HUES6 (cell line): ENCODE data around the gene FAM169A.
"Not testable (repeated sequence)": the region's sequence is repeated elsewhere in the genome, so short reads cannot be mapped to it uniquely, and the experiment has no call there.

Experiments used
- H3K27ac ChIP-seq: 2 replicates; pipeline ENCODE4 v1.7.0; 2013; ENCODE audit warnings: low read depth, mild to moderate bottlenecking, low read length, inconsistent platforms
- H3K27me3 ChIP-seq: 2 replicates; pipeline ENCODE4 v1.6.1; 2013; ENCODE audit warnings: low read length; ENCODE audit not compliant: control insufficient read depth, insufficient read depth
- H3K36me3 ChIP-seq: 2 replicates; pipeline ENCODE4 v1.6.1; 2013; ENCODE audit warnings: low read length; ENCODE audit not compliant: control insufficient read depth, insufficient read depth
- H3K4me1 ChIP-seq: 2 replicates; pipeline ENCODE4 v1.6.1; 2013; ENCODE audit warnings: low read length; ENCODE audit not compliant: control insufficient read depth, insufficient read depth
- H3K4me3 ChIP-seq: 2 replicates; pipeline ENCODE4 v1.5.1; 2013; ENCODE audit warnings: low read depth, low read length
- H3K9ac ChIP-seq: one replicate; pipeline ENCODE4 v1.6.1; 2013; ENCODE audit warnings: mild to moderate bottlenecking, low read length
- H3K9me3 ChIP-seq: 2 replicates; pipeline ENCODE4 v1.6.1; 2013; ENCODE audit warnings: low read depth, low read length; ENCODE audit not compliant: control insufficient read depth, insufficient read depth

FAM169A gene

DNA sequence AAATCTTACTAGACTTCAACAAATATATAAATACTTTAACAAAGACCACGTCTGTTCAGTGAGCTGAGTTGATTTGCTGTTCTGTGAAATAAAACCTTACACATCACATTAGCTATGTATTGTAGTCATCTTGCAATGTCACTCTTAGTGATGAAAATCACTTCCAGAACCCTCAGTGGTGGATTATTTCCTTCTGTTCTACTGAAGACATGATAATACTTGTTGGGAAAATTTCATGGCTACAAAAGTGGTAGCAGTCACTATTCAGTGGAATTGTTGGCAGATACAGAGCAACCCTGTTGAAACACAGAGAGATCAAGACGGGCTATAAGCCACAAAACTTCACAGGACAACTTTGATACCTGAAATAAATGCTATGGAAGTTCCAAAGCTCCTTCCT lies 26.7 kb upstream of the FAM169A start:
- Histone ChIP-seq H3K9me3 (peaks cover 14% of the 10 kb centered on the region), H3K27ac (no peak overlapping the region), H3K4me1 (peaks cover 4% of the 10 kb centered on the region; the same call in 1 of the 2 replicates), H3K4me3 (no peak overlapping the region), H3K36me3 (no peaks in the 10 kb centered on the region), H3K9ac (no peak overlapping the region), H3K27me3 (no peaks in the 10 kb centered on the region)

DNA sequence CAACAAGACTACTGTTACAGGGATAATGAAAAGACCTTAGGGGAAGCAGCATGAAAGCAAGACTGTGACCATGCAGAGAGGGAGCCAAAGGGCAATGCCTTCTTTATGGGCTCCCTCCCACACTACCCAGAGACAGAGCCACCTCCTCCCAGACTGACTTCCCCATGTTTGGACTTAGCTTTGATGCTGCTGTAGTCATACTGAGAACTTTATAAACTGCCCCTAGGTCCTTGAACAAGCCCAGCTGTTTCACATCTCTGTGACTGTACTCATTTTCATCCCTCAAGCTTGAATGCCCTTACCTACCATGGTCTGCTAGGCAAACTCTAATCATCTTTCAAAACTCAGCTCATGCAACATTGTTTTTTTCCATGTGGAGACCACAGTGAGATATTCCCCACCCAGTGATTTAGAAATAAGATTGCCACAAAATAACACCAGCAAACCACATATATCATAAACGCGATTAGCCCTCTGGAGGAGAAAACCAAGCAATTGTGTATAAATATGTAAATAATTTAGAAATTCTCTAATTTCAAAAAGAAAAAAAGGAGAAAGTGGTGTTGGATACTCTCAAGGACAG lies 23.4 kb upstream of the FAM169A start:
- H3K27me3 ChIP-seq = no peaks in the 10 kb centered on the region
- H3K36me3 ChIP-seq = no peaks in the 10 kb centered on the region
- peaks cover 5% of the 10 kb centered on the region for H3K9me3 ChIP-seq
- H3K4me1 ChIP-seq = peaks cover 4% of the 10 kb centered on the region
- H3K27ac ChIP-seq = no peak overlapping the region
- no peak overlapping the region for H3K4me3 ChIP-seq
- no peak overlapping the region for H3K9ac ChIP-seq

DNA sequence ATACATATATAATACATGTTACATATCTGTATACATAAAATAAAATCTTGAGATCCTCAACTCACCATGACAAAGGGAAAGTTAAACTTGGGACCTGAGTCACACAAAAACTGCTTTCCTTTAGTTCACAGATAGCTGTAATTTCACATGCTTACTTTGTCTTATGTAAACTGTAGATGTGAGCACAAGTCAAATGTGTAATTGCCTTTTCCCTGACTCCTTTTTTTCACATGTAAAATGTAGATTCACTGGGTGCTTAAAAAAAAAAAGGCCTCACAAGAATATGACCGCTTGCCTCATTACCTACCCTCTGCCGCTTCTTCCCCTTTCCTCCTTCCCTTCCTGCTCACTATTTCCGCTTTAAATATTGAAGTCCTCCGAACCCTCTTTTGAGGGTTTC lies 21.9 kb upstream of the FAM169A start:
- Histone ChIP-seq H3K36me3 (no peaks in the 10 kb centered on the region), H3K27me3 (no peaks in the 10 kb centered on the region), H3K27ac (no peak overlapping the region), H3K9me3 (no peaks in the 10 kb centered on the region; the same call in 1 of the 2 replicates), H3K4me3 (no peak overlapping the region), H3K4me1 (peaks cover 15% of the 10 kb centered on the region), H3K9ac (no peak overlapping the region)

DNA sequence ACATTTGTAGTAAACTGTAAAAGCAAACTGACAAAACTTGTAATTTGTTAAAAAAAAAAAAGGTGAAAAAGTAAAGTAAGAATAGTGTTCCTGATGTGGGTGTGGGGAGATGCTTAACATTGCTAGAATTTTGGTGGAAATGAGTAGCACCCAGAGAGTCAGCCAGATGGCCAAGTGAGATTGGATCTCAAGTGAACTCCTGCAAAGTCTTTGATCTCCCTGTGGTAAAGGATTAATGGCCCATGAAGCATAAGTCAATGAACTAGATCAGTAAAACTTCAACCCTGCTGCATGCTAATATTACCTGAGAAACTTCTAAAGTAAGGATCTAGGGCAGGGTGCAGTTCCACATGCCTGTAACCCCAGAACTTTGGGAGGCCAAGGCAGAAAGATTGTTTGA lies 19.0 kb upstream of the FAM169A start:
- no peak overlapping the region for H3K9ac ChIP-seq
- no peaks in the 10 kb centered on the region for H3K9me3 ChIP-seq
- peaks cover 23% of the 10 kb centered on the region for H3K4me1 ChIP-seq
- no peak overlapping the region for H3K4me3 ChIP-seq
- H3K27ac ChIP-seq = no peak overlapping the region
- no peaks in the 10 kb centered on the region for H3K27me3 ChIP-seq
- no peaks in the 10 kb centered on the region for H3K36me3 ChIP-seq

DNA sequence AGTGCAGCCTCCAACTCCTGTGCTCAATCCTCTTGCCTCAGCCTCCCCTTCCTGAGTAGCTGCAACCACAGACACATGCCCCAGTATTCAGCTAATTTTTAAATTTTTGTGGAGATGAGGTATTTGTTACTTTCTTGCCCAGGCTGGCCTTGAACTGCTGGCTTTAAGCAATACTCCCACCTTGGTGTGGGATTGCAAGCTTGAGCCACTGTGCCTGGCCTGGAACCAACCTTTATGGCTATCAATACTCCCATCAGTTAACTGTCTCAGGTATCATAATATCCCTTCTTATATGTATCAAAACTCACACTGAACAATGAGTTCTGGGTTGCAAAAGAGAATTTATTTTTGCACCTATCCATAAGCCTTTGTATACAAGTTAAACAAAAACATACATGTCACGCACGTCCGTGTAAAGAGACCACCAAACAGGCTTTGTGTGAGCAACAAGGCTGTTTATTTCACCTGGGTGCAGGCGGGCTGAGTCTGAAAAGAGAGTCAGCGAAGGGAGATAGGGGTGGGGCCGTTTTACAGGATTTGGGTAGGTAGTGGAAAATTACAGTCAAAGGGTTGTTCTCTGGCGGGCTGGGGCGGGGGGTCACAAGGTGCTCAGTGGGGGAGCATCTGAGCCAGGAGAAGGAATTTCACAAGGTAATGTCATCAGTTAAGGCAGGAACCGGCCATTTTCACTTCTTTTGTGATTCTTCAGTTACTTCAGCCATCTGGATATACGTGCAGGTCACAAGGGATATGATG lies 16.4 kb upstream of the FAM169A start:
- peak overlapping the region; percentile 72 for H3K9ac ChIP-seq
- peak overlapping the region; percentile 94; the same call in 1 of the 2 replicates for H3K27ac ChIP-seq
- peaks cover 22% of the 10 kb centered on the region; the same call in 1 of the 2 replicates for H3K4me1 ChIP-seq
- not testable (repeated sequence) for H3K27me3 ChIP-seq, H3K9me3 ChIP-seq, H3K36me3 ChIP-seq
- peak overlapping the region; percentile 29; the same call in 1 of the 2 replicates for H3K4me3 ChIP-seq

DNA sequence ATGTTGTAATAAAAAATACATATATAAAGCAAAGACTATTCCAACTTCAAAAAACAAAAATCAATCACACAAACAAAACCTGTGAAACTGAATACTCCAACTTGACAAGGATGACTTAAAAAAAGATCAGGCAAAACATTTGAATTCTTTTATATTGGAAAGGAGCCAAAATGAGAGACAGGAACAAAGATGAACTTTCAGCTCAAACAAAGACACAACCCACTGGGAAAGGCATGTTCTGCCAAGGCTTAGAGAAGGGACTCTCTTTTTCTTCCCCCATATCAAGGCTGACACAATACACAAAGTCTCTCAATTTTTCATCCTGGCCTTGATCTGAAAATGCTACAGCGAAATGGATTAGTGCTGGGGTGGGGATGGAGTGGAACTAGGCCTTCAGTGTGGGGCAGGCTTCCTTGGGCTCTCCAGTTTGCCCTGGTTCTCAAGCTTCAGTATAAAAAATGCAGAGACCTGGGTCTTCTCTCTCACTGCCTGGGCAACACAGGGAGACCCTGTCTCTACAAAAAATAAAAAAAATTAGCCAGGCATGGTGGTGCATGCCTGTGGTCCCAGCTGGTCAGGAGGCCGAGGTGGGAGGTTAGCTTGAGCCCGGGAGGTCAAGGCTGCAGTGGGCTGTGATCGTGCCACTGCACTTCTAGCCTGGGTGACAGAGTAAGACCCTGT lies 11.6 kb upstream of the FAM169A start:
- Histone ChIP-seq H3K4me1 (peaks cover 20% of the 10 kb centered on the region), H3K27ac (no peak overlapping the region), H3K9ac (no peak overlapping the region), H3K36me3 (no peaks in the 10 kb centered on the region), H3K27me3 (no peaks in the 10 kb centered on the region), H3K4me3 (no peak overlapping the region), H3K9me3 (peaks cover 6% of the 10 kb centered on the region; the same call in 1 of the 2 replicates)

DNA sequence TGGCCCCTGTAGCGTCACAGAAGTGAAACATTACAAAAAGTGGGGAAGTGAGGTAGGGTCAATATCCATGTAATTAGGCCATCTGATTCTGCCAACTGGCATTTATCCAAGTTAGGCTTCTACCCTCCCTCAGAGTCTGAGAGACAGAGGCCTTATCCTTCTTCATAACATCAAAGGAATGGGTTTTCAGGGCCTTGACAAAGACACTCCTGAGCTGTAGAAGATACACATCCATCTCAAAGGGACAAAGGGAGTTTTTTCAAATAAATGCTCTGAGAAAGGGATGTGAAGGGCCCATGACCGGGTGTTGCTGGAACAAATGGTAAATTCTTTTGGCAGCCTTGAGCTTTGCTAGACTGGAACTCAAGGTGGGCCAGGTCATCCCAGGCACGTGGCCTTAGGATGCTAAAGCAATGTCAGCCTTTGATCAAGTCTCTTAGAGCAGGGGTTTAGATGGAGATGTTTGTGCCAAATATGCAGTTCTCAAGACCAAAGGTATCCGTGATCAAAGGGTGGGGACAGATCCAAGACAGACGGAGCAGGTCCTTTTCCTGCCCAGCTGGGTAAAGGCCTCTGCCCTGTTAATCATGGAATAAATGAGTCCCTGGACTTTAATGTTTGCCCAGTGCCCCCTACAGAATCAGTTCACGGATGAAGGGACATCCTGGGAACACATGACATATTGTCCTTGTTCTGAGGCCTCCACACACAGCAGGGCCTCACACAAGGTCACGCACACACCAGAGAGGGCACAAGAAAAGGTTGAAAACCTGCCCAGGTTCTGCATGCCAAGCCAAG lies 10.0 kb upstream of the FAM169A start:
- Histone ChIP-seq H3K9ac (no peak overlapping the region), H3K27me3 (no peaks in the 10 kb centered on the region), H3K4me1 (peaks cover 14% of the 10 kb centered on the region), H3K9me3 (peaks cover 7% of the 10 kb centered on the region; the same call in 1 of the 2 replicates), H3K36me3 (no peaks in the 10 kb centered on the region), H3K27ac (no peak overlapping the region), H3K4me3 (no peak overlapping the region)

DNA sequence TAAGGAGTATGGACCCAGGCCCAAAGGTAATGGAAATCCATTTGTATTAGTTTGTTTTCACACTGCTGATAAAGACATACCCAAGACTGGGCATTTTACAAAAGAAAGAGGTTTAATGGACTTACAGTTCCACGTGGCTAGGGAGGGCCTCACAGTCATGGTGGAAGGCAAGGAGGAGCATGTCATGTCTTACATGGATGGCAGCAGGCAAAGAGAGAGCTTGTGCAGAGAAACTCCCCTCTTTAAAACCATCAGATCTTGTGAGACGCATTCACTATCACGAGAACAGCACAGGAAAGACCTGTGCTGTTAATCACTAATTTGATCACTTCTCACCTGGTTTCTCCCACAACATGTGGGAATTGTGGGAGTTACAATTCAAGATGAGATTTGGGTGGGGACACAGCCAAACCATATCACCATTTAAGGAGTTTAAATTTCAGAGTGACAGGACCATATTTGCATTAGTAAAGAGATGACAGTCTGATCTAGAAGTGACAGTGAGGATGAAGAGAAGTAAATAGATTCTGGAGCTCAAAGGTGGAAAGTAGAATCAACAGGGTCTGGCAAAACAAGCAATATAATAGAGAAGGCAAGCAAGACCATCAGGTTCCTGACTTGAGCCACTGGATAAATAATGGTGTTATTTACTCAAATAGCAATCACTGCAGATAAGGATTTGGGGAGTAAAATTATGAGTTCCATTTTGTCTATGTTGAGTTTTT lies 7.5 kb upstream of the FAM169A start:
- no peak overlapping the region for H3K4me3 ChIP-seq
- no peaks in the 10 kb centered on the region for H3K27me3 ChIP-seq
- H3K9me3 ChIP-seq = peaks cover 7% of the 10 kb centered on the region; the same call in 1 of the 2 replicates
- H3K4me1 ChIP-seq = peaks cover 33% of the 10 kb centered on the region
- H3K9ac ChIP-seq = no peak overlapping the region
- no peaks in the 10 kb centered on the region for H3K36me3 ChIP-seq
- H3K27ac ChIP-seq = no peak overlapping the region

DNA sequence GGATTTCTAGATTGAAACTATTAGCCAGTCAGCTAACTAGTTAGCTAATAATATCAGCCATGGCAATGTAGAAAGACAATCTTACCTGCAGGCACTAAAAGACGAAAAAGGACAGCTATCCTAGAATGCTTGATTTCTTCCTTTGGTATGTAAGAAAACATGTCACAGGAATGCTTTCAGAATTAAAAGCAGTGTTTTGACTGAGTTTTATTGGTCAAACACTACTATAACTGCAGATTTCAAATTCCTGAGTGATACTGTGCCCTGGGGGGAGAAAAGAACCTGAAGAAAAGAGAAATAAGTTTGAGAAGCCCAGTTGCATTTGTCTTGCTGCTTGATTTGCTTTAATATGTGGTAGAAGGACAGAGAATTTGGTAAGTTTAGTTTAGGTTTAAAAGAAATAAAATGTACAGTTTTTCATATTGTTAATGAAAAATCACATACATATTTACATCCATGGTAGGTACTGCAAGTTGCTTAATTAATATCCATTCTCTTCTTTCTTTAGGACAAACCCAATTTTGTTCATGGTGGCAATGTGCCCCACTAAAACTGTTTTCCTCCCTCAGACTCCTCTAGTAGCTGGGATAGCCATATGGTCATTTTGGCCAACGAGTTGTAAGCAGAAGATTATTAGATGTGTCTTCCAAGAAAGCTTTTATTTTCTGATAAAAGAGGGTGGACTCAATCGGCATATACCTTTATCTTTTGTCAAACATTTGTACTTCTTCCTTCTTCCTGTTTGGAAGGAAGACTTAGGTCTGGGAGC lies 4.3 kb upstream of the FAM169A start:
- Histone ChIP-seq H3K4me1 (peaks cover 32% of the 10 kb centered on the region), H3K4me3 (no peak overlapping the region), H3K36me3 (no peaks in the 10 kb centered on the region), H3K9me3 (peaks cover 7% of the 10 kb centered on the region; the same call in 1 of the 2 replicates), H3K27me3 (no peaks in the 10 kb centered on the region), H3K9ac (no peak overlapping the region), H3K27ac (peak overlapping the region; percentile 81; the same call in 1 of the 2 replicates)

DNA sequence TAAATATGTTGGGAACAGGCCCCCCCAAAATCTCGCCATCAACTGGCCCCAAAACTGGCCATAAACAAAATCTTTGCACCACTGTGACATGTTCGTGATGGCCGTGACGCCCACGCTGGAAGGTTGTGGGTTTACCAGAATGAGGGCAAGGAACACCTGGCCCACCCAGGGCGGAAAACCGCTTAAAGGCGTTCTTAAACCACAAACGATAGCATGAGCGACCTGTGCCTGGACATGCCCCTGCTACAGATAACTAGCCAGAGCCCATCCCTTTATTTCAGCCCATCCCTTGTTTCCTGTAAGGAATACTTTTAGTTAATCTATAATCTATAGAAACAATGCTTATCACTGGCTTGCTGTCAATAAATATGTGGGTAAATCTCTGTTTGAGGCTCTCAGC lies 3.2 kb upstream of the FAM169A start:
- peak overlapping the region; percentile 81 for H3K27ac ChIP-seq
- not testable (repeated sequence) for H3K9ac ChIP-seq

More for the DNA sequence above, 3.2 kb upstream of the FAM169A start:
- H3K27me3 ChIP-seq, H3K36me3 ChIP-seq, H3K4me3 ChIP-seq, H3K9me3 ChIP-seq: not testable (repeated sequence)
- H3K4me1 ChIP-seq = peaks cover 32% of the 10 kb centered on the region
